ENCODE results near the gene S100A4.

GRCh38 chr1:153536671-153537375 lies 8.8 kb downstream of the S100A4 start:
- TF ChIP-seq EP300 (IDR thresholded peaks at IDR 0.05), result no peak
- TF ChIP-seq POLR2A (IDR thresholded peaks at IDR 0.05), result no peak
